D341Med (cell line): ENCODE measurements around the gene GNAL.

Source experiments
- DNase-seq: peaks from one replicate; pipeline ENCODE4 v3.0.0; 2012; ENCODE audit warnings: low spot score

The GNAL gene

GRCh38 chr18:11809895-11810294 is 120.8 kb downstream of the GNAL start:
- no peak for DNase-seq

- DNase-seq: no peak
Observed at GRCh38 chr18:11810379-11810778, 121.3 kb downstream of the GNAL start.

DNA sequence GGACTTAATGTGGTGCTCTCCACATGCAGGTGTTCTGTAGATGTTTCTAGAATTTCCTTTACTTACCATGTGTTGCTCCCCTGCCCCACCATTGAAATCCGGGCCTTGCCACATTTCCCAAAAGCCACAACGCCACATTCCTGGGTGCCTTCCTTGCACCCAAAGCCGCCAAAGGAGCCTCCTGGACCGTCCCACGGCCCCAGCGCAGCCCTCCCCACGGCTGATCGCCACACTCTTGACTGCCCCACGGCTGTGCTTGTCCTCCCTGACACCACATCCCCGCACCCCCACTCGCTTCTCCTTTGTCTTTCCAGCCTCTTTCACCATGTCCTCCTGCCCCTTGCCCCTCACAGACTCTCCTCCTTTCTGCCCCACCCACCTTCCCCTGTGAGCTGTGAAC is 121.9 kb downstream of the GNAL start:
- DNase-seq: no peak

DNA sequence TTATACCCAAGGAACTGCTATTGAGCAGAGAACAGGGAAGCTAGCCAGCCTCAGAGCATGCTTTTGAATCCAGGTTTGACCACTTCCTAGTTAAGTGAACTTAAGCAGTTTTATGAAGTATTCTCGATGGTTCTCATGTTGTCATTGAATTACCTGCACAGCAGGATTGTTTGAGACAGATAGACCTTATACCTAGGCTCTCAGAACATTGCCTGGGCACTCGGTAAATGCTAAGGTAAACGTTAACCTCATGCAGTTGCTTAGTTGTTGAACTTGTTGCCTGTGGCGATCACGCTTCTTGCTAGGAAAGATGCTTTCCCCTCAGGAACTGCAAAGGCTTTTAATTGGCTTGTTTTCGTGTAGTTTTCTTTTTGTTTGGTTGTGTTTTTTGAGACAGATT is 128.2 kb downstream of the GNAL start:
- DNase-seq: no peak

GRCh38 chr18:11818486-11819203 is 129.6 kb downstream of the GNAL start:
- no peak for DNase-seq

DNA sequence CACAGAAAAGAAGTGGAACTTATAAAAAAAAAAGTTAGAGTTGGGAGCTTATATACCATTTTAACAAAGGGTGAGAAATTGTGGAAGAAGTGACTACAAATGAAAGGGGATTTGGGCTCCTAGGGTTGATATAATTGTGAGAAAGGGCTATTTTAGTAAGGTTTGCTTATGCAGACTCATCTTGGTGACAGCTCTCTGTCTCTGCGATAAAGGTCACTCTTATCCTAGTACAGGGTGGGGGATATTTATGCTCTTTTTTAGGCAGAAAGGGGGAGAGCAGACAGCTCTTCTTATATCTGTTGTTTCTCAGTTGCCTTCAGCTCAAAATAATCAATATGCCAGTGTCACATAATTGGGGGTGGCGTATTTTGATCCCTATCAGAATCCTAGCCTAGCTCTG is 130.9 kb downstream of the GNAL start:
- no peak for DNase-seq

GRCh38 chr18:11820697-11821096 is 131.6 kb downstream of the GNAL start:
- no peak for DNase-seq

GRCh38 chr18:11821208-11821607 is 132.1 kb downstream of the GNAL start:
- DNase-seq: no peak

- DNase-seq: no peak
Observed at GRCh38 chr18:11821643-11822237, 132.7 kb downstream of the GNAL start.

- DNase-seq: no peak
Observed at GRCh38 chr18:11823545-11823944, 134.5 kb downstream of the GNAL start.

- DNase-seq: no peak
Observed at GRCh38 chr18:11826836-11827235, 137.8 kb downstream of the GNAL start.

DNA sequence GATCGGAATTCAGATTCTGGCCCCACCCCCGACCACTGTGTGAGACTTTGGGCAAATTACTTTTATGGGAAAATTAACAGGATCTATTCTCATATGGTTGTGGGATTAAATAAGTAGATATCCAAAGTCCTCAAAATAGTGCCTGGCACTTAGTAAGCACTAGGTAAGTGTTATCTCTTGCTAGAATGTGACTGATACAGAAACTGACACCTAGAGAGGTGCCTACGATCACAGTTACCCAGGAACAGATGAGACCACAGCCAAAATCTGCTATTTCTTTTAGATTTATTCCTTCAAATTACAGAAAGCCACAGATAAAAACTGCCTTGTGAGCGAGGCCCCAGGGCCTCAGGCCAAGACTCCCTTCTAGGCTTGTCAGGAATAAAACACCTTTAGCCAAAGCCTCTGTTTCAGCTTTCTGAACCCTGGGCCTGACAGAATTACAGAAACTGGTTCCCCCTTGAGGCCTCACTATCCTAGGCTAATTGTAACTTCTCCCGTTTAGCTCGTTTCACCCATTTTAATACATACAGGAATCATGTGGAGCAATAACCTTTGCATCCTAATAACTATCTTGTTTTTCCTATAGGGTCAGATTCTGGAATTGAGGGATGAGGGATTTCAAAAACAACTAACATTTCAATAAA is 139.8 kb downstream of the GNAL start:
- DNase-seq: no peak

GRCh38 chr18:11830585-11830984 is 141.5 kb downstream of the GNAL start:
- no peak for DNase-seq

GRCh38 chr18:11831921-11832320 is 142.9 kb downstream of the GNAL start:
- no peak for DNase-seq

- DNase-seq: no peak
Observed at GRCh38 chr18:11834772-11835171, 145.7 kb downstream of the GNAL start.

DNA sequence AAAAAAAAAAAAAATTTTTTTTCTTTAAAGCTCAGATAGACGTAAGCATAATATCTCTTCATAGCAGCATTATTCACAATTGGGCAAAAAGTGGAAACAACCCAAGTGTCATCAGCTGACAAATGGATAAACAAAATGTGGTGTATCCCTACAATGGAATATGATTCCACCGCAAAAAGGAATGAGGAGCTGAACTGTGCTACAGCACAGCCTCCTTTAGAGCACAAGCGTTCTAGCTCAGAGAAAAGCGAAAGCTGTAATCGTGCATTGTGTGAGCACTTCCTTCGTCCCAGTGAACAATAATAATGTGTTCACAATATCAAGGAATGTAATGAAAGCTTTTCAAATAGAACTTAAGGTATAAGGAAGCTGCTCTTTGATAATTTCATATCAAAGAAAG is 150.5 kb downstream of the GNAL start:
- DNase-seq: no peak

GRCh38 chr18:11840493-11840892 is 151.4 kb downstream of the GNAL start:
- DNase-seq: no peak

- no peak for DNase-seq
Observed at GRCh38 chr18:11842562-11842961, 153.5 kb downstream of the GNAL start.

DNA sequence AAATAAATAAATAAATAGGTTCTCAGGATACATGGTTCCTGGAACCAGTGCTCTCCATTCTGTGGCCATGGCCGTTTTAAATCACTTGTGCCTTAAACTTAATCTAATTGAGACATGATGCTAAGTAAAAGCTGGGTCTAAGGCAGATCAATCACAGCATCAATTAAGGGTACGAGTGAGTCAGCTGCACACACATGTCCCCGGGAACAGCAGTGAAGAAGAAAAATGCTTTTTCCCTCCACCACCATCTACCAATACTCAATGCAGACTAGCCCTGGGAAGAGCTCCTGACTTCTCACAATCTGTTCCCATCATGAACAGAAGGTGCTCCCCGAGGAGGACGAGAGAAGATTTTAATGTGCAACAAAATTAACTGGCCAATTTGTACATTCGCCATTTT is 155.4 kb downstream of the GNAL start:
- DNase-seq: no peak

DNA sequence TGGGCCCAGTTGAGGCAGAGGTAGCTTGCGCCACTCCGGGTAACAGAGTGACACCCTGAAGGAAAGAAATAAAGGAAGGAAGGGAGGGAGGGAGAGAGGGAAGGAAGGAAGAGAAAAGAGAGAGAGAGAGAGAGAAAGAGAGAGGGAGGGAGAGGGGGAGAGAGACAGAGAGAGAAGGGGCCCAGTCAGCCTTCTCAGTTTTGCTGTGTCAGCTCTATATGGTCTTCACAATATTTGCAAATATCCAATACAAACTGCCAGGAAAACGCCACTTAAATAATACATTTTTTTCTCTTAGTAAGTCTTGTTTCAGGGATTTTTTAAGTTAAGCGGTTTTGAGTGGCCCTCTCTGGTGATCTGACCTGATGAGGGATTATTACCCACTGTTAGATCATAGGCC is 156.6 kb downstream of the GNAL start:
- no peak for DNase-seq

DNA sequence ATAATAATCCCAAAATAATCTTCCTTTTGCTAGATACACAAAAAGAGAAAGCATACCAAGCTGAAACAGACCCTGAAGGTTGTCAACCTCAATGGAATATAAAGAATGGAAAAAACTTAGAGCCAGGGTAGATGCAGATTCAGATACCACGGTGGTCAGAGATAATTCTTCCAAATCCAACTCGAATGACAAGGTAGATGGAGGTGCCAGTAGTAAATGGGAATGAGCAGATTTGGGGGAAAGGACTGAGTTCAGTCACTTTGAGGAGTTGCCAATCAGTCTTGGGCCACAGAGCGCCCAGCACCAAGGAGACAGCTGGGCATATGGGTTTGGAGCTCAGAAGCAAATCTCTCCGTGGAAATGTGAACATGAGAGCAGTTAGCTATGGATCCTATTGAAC is 158.7 kb downstream of the GNAL start:
- DNase-seq: no peak

DNA sequence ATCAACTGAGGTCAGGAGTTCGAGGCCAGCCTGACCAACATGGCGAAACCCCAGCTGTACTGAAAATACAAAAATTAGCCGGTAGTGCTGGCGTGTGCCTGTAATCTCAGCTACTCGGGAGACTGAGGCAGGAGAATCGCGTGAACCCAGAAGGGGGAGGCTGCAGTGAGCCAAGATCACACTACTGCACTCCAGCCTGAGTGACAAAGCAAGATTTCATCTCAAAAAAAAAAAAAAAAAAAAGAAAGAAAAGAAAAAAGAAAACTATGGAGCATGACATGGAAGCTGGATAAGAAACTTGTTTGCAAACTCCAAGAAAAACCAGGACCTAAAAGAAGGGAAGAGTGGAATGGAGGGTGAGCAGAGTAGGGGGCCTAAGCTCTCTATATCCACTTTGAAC is 160.2 kb downstream of the GNAL start:
- no peak for DNase-seq

- DNase-seq: no peak
Observed at GRCh38 chr18:11849841-11850634, 161.0 kb downstream of the GNAL start.
